CD4-positive, alpha-beta T cell (primary cell): Measurements from ENCODE around the gene THBS2. TPM values are rescaled to one million over a fixed set of nuclear protein-coding genes. Genes with fewer than 3 reads are reported as not detected.

ENCODE experiments used
- ATAC-seq: fragments of 200-7000 bp; cut with Tn5 transposase; one replicate; pipeline ENCODE4 v1.10.0; 2022; ENCODE audit warnings: mild to moderate bottlenecking; ENCODE audit not compliant: poor library complexity
- CTCF ChIA-PET: fragments of 350-600 bp; sonication (Branson Sonifier 250); formaldehyde crosslinking; loops from one replicate; lab custom pipeline; 2021; ENCODE audit warnings: antibody characterized with exemption, inconsistent platforms; lab: Charles Lee
- POLR2A ChIA-PET: fragments of 350-600 bp; sonication (Branson Sonifier 250); formaldehyde crosslinking; loops from one replicate; lab custom pipeline; 2021; ENCODE audit warnings: antibody characterized with exemption, inconsistent platforms; lab: Charles Lee
- DNase-seq, 14 experiments: peaks; one replicate each; pipeline ENCODE4 v3.0.0-alpha.2; 2013 to 2020; ENCODE audit warnings: mixed read lengths in 2 of 14
- H3K27ac ChIP-seq, 2 donors: one replicate each; pipeline versions ENCODE4 v1.5.1 to v1.7.0; 2013; ENCODE audit warnings: low read length in 2 of 2, low read depth in 1 of 2, mild to moderate bottlenecking in 1 of 2
- H3K27me3 ChIP-seq, 2 experiments: 1 replicate in 1 of 2; 2 replicates in 1 of 2; pipeline versions ENCODE4 v1.6.1 to v1.7.0; 2013; ENCODE audit warnings: low read length in 2 of 2, control low read depth in 1 of 2, mild to moderate bottlenecking in 1 of 2, moderate library complexity in 1 of 2; ENCODE audit not compliant: insufficient read depth in 2 of 2, control insufficient read depth in 1 of 2
- H3K36me3 ChIP-seq: one replicate; pipeline ENCODE4 v1.6.1; 2013; ENCODE audit warnings: low read length, control low read depth; ENCODE audit not compliant: insufficient read depth
- H3K4me1 ChIP-seq: one replicate; pipeline ENCODE4 v1.6.1; 2013; ENCODE audit warnings: low read length, control low read depth; ENCODE audit not compliant: insufficient read depth
- H3K4me3 ChIP-seq: one replicate; pipeline ENCODE4 v1.5.1; 2013; ENCODE audit warnings: mild to moderate bottlenecking, low read length, moderate library complexity
- H3K9me3 ChIP-seq, 2 experiments: 1 replicate in 1 of 2; 2 replicates in 1 of 2; pipeline versions ENCODE4 v1.6.1 to v1.7.0; 2013; ENCODE audit warnings: low read length in 2 of 2, mild to moderate bottlenecking in 2 of 2, control low read depth in 1 of 2, moderate library complexity in 1 of 2; ENCODE audit not compliant: control insufficient read depth in 1 of 2, insufficient read depth in 1 of 2
- H3K27ac Mint-ChIP-seq: one replicate; pipeline ENCODE4 v1.8.0; 2020; ENCODE audit warnings: mixed read lengths
- H3K27me3 Mint-ChIP-seq: one replicate; pipeline ENCODE4 v1.8.0; 2021; ENCODE audit warnings: mixed read lengths
- H3K36me3 Mint-ChIP-seq: one replicate; pipeline ENCODE4 v1.8.0; 2021; ENCODE audit warnings: low read depth, mixed read lengths
- H3K4me1 Mint-ChIP-seq: one replicate; pipeline ENCODE4 v1.8.0; 2021; ENCODE audit warnings: low read depth, mixed read lengths
- H3K4me3 Mint-ChIP-seq: one replicate; pipeline ENCODE4 v1.8.0; 2020; ENCODE audit warnings: mild to moderate bottlenecking, mixed read lengths
- H3K9me3 Mint-ChIP-seq: one replicate; pipeline ENCODE4 v1.8.0; 2020; ENCODE audit warnings: mixed read lengths
- intact Hi-C, 2 experiments: fragments of 100-400 bp; cut with DNase I in 1 of 2; cut with micrococcal nuclease in 1 of 2; formaldehyde crosslinking; loops; one replicate each; pipeline versions ENCODE4 v1.15.1 to v1.9.0; 2023 to 2025; cut with DNase I, micrococcal nuclease
- total RNA-seq, 174 experiments: library from RNA in 2 of 174; stranded (reverse) in 2 of 174; gene quantifications; one replicate each; pipeline ENCODE4 v1.2.3 and lab custom pipeline; 2021 to 2026
- TF ChIP-seq, protein P1 (sequence below): fragments of 200-600 bp; IDR thresholded peaks from one replicate; pipeline ENCODE4 v1.8.0; 2022; ENCODE audit warnings: antibody characterized with exemption, mild to moderate bottlenecking

THBS2 gene
- total RNA-seq, 2 experiments from 2014 or later: not detected

DNA sequence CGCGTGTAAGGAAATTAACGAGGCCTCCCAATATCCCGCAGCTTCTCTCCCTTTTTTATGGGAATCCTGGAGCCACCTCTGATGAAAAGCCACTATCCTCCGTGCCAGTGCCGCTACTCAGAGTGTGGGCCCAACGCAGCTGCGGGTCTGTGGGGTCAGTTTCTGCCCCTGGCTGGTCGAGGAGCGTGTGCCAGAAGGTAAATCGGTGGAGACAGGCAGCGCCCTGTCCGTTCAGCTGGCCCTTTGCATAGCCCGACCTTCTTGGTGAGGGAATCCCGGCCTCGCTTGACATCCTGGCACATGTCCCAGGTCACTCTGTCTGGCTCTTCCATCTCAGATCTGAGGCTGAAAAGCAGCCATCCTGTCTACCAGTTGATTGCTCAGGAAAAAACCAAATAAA lies 4.6 kb downstream of the THBS2 start:
- Mint-ChIP-seq H3K27ac (no peak overlapping the region), H3K9me3 (no peaks in the 10 kb centered on the region), H3K36me3 (no peaks in the 10 kb centered on the region), H3K4me3 (no peak overlapping the region), H3K4me1 (peaks cover 20% of the 10 kb centered on the region), H3K27me3 (peaks cover 54% of the 10 kb centered on the region)
- Histone ChIP-seq H3K27ac (no peak overlapping the region), H3K27me3 (peaks cover 25 to 27% of the 10 kb centered on the region in 2 experiments), H3K36me3 (no peaks in the 10 kb centered on the region), H3K4me1 (peaks cover 4% of the 10 kb centered on the region), H3K4me3 (no peak overlapping the region), H3K9me3 (peaks cover 0 to 14% of the 10 kb centered on the region in 2 experiments)
- DNase-seq (no peak), ATAC-seq (no peak)
- intact Hi-C loops: no loop called here
- ChIA-PET POLR2A (no interaction called here), CTCF (no interaction called here)
- TF ChIP-seq, protein P1, sequence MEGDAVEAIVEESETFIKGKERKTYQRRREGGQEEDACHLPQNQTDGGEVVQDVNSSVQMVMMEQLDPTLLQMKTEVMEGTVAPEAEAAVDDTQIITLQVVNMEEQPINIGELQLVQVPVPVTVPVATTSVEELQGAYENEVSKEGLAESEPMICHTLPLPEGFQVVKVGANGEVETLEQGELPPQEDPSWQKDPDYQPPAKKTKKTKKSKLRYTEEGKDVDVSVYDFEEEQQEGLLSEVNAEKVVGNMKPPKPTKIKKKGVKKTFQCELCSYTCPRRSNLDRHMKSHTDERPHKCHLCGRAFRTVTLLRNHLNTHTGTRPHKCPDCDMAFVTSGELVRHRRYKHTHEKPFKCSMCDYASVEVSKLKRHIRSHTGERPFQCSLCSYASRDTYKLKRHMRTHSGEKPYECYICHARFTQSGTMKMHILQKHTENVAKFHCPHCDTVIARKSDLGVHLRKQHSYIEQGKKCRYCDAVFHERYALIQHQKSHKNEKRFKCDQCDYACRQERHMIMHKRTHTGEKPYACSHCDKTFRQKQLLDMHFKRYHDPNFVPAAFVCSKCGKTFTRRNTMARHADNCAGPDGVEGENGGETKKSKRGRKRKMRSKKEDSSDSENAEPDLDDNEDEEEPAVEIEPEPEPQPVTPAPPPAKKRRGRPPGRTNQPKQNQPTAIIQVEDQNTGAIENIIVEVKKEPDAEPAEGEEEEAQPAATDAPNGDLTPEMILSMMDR: no peak

DNA sequence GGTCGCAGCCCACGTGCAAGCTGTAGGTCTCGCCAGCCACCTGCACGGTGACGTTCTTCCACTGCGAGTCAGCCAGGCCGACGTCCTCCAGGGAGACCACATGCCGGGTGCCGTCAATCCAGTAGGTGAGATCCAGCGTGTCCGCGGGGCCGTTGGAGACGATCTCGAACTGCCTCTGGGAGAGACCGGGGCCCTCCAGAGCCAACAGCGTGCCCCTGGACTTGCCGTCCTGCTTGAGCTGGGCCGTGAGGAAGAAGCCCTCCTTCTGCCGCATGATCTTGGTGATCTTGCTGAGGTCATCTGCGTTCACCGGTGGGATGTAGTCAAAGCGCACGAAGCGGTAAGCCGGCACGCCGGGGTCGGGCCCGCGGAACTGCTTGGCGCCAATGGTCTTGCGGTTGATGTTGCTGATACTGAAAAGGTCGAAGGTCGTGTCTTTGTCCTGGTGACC lies 5.1 kb downstream of the THBS2 start:
- H3K4me3 ChIP-seq: no peak overlapping the region
- H3K4me3 Mint-ChIP-seq: no peak overlapping the region
- peaks cover 0 to 12% of the 10 kb centered on the region in 2 experiments for H3K9me3 ChIP-seq
- H3K27ac ChIP-seq: no peak overlapping the region
- peaks cover 51% of the 10 kb centered on the region for H3K27me3 Mint-ChIP-seq
- H3K36me3 ChIP-seq: no peaks in the 10 kb centered on the region
- H3K27me3 ChIP-seq: peaks cover 23% of the 10 kb centered on the region in 2 experiments
- TF ChIP-seq, protein P1: no peak
- DNase-seq (peak in 1 of 14 experiments; percentile 30), ATAC-seq (no peak)
- peaks cover 15% of the 10 kb centered on the region for H3K4me1 Mint-ChIP-seq
- ChIA-PET CTCF (no interaction called here), POLR2A (no interaction called here)
- peaks cover 4% of the 10 kb centered on the region for H3K4me1 ChIP-seq
- no peaks in the 10 kb centered on the region for H3K36me3 Mint-ChIP-seq
- intact Hi-C loops: no loop called here
- no peak overlapping the region for H3K27ac Mint-ChIP-seq
- H3K9me3 Mint-ChIP-seq: no peaks in the 10 kb centered on the region

DNA sequence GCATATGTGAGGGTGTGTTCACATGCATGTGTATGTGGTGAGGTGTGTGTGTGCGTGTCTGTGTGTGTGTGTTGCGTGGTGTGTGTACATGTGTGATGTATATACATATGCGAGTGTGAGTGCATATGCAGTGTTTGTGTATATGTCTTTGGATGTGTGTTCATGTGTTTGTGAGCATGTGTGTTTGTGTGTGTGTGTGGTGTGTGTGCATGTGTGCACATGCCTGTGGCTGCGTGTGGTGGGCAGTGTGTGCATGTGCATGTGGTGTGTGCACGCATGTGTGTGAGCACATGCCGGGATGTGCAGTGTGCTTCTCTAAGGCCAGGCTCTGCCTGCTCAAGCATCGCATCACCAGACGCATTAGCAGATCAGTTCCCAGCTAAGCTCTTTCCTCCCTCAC lies 5.7 kb downstream of the THBS2 start:
- peaks cover 10% of the 10 kb centered on the region for H3K4me1 Mint-ChIP-seq
- H3K36me3 Mint-ChIP-seq: no peaks in the 10 kb centered on the region
- intact Hi-C loops: no loop called here
- no peak overlapping the region for H3K27ac Mint-ChIP-seq
- no peak overlapping the region for H3K27ac ChIP-seq
- no peak overlapping the region for H3K4me3 Mint-ChIP-seq
- H3K4me3 ChIP-seq: no peak overlapping the region
- peaks cover 4% of the 10 kb centered on the region for H3K4me1 ChIP-seq
- H3K27me3 Mint-ChIP-seq: peaks cover 48% of the 10 kb centered on the region
- DNase-seq (no peak), ATAC-seq (no peak)
- TF ChIP-seq, protein P1: no peak
- H3K9me3 Mint-ChIP-seq: no peaks in the 10 kb centered on the region
- ChIA-PET CTCF (no interaction called here), POLR2A (no interaction called here)
- peaks cover 17 to 19% of the 10 kb centered on the region in 2 experiments for H3K27me3 ChIP-seq
- peaks cover 0 to 11% of the 10 kb centered on the region in 2 experiments for H3K9me3 ChIP-seq
- no peaks in the 10 kb centered on the region for H3K36me3 ChIP-seq
